GM21423 (cell line): ENCODE data around the gene METTL16.

Experiments
- ATAC-seq: cut with Tn5 transposase; IDR thresholded peaks from one replicate; pipeline ENCODE4 v1.9.1; 2021; ENCODE audit warnings: mild to moderate bottlenecking, moderate library complexity; ENCODE audit not compliant: unreplicated experiment

METTL16 gene

DNA sequence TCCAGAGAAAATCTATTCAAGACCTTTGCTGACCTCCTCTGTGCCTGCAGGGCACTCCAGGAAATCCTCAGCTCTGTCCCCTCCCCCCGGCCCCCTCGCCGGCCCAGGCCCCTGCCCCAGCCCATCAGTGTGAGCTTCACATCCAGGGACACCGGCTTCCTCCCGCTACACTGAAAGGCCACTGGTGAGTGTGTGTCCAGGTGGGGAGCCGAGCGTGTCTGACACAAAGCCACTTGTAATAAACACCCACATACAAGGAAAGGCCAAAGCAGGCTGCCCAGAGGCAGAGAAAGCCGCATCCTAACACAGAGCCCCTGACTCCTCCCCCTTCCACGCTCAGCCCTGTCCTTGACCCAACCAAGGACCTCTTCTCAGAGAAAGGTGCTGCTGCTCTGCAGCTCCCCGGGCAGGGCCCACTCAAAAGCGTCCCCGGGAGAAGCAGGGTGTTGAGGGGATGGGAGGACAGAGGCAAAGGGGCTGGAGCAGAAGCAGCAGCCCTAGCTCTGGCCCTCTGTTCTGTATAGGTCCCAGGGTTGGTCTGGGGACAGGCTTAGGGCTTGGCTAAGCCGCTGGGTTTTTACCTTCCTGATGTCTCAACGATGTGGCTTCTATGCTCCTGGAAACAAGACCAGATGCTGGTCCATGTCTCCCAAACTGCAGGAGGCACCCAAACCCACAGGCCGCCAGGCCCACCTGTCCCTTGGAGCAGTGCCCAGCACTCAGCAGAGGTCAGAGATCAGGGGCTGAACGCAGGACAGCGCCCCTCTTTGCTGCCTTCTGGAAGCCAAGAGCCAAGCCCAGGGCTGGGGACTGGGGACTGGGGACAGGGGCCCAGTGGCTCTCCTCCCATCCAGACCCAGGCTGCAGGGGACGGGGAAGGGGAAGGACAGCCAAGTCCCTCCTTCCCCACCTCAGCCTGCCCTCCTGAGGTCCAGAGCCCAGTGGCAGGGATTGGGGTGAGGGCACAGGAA, 126.2 kb downstream of the METTL16 start:
- ATAC-seq, result no peak

DNA sequence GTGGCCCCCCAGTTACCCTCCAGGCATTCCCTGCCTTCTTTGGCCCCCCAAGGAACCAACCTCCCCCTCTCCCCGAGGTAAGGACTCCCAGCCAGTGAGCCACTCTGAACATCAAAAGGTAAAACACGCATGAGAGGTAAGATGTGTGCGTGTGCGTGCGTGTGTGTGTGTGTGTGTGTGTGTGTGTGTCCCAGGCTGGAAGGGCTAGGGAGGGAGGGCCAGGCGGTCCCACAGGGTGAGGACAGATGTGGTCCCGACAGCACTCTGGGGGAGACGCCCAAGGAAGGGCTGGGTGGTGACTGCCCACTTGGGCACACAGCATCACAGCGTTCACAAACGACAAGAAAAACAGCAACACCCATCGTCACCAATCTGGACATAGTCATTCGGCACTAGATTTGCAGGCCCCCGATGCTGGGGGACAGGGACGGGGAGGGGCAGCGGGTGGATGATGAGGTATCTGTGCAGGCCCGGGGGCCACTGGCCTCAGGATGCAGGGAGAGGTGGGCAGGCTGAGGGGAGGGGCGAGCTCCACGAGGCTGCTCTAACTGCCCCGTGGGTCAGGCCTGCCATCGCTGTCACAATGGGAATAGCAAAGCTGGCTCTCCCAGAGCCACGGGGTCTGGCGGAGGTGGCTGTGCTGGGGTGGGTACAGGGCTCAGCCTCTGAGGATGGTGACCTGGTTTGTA, 127.1 kb downstream of the METTL16 start:
- ATAC-seq, result no peak

DNA sequence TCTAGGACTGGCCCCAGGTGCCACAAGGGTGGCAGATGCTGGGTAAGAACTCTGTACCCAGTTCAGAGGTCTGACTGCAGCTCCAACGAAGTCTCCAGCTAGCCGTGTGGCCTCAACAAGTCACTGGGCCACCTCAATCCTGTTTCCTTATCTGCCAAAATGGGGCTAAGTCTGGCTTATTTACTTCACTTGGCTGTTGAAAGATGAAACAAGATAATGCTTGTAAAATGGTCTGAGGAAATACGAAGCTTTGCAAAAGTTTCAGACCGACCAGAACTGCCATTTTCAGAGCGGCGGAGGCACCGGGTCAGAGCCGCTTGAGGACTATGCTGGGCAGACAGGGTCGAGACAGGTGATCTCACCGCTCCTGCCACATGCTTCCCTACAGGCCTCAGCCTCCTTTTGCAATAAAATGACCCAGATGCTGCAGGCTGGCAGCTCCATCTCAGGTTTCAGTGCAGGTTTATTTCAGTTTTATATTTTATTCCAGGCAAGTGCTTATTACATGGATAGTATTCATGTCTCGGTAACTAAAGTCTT, 128.0 kb downstream of the METTL16 start:
- no peak for ATAC-seq

DNA sequence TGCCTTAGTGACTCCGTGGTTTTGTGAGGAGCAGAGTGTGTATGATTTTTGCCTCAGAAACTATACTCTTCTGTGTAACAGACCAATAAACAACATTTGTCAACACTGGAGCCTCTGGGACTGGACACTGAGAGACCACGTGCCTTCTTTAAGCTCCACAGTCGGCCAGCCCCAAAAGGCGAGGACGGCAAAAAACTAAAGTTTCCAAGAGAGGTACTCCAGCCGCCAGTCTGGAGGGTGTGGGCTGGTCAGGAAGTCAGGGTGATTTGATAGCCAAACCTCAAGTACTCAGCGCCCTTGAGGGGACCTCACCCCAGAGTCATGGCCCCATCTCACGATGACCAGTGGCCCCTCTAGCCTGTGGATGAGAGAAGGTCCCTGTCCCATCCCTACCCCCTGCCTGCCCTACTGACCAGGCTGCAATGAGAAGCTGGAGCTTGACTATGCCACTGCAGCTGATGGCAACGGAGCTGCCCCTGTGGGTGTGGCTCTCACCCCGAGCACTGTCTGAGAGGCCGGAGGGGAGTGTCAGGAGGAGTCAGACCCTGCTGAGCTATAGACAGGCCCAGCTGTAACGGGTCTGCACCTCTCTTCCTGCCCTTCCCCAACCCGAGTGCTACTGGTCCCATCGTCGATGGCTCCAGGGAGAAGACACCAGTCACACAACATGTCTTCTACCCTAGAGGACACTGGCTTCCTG, 130.6 kb downstream of the METTL16 start:
- no peak for ATAC-seq

DNA sequence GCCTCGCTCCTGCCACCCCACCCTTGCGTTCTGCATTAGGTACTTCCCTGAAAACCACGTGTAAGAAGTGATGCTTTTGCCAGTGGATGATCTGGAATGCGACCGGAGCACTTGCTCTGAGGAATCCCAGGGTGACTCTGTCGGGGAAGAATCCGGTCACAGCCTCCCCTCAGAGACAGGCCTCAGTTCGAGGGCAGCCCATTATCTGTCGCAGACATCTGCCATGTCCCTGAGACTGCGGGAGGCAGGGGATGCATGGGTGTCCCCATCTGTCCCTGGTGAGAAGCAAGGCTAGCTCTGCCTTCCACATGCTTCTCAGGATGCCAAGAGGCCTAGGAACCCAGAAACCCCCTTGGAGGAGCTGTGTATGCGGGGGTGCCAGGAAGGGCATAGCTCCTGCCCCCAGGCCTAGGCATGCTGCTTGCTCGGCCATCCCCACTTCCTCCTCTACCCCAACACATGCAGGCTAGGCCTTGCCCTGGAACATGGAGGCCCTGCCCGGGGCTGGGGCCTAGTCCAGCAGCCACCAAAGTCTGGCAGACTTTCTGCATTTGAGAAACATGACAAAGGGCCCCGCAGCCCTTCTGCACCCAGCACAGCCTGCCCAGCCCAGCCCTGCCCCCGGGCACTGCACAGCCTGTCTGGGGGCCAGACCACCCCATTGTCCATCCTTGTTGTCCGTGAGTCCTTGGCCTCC, 131.3 kb downstream of the METTL16 start:
- no peak for ATAC-seq

DNA sequence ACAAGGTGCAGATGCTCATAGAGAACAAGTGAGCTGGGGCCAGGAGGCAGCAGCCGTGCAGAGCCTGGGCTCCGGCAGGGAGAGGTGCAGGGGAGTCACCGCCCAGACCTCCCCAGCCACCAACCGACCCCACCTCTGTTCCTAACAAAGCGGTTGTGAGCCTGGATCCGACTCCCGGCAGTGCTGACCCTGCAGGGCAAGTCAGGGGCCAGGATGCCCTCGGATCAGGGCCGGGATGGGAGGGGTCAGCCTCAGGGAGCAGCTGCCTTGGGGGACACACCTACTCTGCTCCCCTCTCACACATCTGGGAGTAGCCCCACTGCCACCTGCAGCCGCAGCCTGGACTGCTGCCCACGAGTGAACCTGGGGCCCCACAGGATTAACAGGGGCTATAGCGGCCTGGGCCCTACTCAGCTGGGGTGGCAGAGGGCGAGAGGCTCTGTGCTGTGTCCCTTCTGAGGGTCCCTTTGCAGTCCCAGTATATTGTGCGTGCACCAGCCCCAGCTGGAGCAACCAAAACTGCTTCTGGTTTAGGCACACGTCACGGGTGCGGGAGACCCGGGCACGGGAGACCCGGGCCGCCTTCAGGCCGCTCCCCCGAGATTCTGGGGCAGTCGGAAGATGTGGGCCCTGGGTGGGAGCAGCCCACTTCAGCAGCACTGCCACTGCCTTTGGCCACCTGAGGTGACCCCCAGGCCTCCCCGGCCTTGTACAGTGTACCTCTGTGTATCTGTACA, 132.0 kb downstream of the METTL16 start:
- ATAC-seq, result no peak

DNA sequence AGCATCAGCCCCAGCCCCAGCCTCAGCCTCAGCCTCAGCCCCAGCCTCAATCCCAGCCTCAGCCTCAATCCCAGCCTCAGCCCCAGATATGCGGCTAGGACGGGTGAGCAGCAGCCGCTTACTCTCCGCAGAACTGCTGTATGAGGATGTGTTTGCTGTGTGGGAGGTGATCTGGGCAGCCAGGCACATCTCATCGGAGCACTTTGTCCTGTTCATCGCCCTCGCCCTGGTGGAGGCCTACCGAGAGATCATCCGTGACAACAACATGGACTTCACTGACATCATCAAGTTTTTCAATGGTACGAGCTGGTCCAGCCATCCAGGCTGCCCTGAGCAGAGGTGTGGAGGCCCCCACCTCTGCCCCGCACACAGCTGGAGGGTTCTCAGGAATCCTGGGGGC, 132.8 kb downstream of the METTL16 start:
- no peak for ATAC-seq

DNA sequence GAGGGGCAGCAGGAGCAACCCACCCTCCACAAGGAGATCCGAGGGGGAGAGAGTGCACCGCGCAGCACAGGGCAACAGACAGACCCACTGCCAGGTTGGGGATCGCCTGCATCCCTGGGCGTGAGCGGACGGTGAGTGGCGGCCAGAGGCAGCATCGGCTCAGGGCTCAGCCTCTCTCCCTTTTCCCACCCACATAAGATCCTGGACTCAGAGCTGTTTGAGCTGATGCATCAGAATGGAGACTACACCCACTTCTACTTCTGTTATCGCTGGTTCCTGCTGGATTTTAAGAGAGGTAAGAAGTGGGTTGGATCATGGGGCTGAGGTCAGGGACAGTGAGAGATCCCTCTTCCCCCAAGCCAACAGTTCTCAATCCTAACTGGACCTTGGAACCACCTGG, 134.0 kb downstream of the METTL16 start:
- no peak for ATAC-seq

DNA sequence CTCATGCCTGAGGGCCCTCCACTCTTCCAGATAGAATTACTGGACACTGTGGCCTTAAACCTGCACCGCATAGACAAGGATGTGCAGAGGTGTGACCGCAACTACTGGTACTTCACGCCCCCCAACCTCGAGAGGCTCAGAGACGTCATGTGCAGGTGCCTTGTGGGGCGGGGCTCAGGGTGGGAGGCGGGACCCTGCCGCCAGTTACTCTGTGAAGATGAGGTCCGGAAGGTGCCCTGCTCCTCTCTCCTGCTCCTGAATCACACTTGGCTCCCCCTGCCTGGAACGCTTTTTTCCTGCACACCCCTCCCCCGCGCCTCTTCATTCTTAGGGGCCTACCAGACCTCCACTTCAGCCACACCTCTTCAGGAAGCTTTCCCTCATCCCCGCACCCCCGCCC, 135.6 kb downstream of the METTL16 start:
- ATAC-seq, result no peak

DNA sequence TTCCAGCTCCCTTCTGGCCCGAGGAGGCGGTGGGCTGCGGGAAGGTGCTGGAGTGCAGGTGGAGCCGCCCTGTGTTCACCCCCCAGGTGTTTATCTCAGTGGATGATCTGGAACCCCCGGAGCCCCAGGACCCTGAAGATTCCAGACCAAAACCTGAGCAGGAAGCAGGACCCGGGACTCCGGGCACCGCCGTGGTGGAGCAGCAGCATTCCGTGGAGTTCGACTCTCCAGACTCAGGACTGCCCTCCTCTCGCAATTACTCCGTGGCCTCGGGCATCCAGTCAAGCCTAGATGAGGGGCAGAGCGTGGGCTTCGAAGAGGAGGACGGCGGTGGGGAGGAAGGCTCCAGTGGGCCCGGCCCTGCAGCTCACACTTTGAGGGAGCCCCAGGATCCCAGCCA, 136.3 kb downstream of the METTL16 start:
- no peak for ATAC-seq

DNA sequence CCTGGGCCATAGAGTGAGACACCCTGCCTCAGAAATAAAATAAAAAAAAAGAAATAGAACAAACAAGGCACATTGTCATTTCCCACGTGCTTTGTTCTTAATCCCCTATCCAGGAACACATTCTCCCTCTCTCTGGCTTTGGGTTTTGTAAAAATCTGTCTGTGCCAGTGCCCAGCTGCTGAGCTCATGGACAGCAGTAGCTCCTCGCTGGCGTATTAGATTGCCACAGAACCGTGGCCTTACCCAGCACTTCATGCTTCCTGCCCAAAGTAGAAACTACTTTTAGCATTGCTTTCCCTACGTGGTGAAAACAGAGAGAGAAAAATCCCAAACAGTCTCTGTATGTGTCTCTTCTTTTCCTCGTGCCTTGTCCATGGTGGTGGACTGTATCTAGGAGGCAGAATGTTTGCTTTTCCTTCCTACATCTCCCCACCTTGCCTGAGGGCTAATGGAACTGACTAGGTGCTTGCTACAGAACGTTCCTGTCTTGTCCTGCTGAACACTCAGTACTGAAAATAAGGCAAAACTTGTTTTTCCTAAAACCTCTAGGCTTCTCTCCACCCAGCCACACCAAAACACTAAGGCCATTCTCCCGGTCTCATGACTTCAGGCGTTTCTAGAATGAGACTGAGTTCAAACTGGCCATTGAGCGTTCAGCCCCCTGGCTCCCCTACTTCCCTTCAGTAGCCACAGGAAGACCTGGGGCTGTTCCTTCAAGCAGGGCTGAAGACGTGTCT, 137.0 kb downstream of the METTL16 start:
- ATAC-seq, result no peak

DNA sequence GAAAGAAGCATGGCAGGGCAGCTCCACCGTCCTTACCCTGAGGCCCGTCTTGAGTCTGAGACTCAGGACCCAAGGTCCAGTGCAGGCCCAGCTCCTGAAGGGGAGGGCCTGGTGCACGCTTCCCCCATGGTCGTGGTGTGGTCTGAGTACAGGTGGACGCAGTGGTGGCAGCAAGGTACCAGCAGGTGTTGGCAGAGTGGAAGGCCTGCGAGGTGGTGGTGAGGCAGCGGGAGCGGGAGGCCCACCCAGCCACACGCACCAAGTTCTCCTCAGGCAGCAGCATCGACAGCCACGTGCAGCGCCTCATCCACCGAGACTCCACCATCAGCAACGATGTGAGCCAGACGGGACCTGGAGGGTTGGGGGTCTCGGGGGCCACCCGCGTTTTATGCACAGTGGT, 138.5 kb downstream of the METTL16 start:
- no peak for ATAC-seq

DNA sequence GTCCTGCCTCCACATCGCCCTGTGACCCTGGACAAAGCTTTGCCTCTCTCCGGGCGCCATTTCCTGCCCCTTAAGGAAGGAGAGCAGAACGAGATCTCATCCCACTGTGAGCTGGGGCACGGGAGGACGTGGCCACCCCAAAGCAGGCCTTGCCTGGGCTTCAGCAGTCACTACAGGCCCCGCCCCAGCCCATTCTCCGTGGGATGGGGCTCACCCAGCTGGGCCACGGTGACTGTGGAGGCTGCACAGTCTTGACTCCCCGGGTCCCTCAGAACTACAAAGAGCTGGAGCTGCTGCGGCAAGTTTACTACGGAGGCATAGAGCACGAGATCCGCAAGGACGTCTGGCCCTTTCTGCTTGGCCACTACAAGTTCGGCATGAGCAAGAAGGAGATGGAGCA, 139.0 kb downstream of the METTL16 start:
- no peak for ATAC-seq

DNA sequence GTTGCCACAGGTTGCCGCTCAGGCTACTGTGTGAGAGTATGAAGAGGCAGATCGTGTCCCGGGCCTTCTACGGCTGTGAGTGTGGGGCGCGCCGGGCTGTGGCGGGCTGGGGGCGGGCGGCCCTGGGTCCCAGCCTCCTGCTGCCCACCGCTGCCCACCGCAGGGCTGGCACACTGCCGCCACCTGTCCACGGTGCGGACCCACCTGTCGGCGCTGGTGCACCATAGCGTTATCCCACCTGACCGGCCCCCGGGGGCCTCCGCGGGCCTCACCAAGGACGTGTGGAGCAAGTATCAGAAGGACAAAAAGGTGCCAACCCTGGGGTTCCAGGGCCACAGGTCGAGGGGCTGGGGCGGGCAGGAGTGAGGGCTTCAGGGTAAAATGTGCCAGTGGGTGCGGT, 139.5 kb downstream of the METTL16 start:
- ATAC-seq, result no peak

DNA sequence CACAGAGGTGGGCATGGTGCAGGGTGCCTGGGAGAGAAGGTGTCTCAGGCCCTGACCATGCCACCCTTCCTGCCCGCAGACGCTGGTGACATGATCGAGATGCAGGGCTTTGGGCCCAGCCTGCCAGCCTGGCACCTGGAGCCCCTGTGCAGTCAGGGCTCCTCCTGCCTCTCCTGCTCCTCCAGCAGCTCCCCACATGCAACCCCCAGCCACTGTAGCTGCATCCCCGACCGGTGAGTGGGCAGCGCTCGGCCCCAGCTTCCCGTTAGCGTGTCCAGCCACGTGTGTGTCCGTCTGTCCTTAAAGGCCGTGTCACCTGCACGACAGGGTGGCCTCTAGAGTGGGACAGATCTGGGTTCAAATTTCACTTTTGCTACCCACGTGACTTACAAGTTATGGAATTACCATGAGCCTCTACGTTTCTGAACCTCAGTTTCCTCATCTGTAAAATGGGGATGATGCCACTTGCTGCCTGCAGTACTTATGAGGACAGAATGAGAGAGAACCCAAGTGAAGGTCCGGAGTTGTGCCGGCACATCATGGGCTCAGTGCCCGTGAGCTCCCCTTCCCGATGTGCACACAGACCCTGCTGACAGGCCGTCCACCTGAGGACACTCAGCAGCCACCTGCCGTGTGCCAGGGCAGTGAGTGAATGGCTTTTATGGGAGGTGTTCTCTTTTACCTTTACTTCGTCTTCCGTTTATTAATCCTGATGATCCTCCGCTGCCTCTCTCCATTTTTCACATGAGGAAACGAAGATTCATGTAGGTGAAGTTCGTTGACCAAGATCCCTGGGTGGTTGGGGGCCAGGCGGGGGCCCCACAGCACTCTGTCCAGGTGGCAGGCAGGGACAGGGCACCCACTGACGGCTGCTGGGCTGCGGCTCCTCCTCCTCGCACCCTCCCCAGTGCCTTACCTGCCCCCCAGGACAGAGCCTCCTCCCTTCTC, 140.2 kb downstream of the METTL16 start:
- ATAC-seq, result no peak

DNA sequence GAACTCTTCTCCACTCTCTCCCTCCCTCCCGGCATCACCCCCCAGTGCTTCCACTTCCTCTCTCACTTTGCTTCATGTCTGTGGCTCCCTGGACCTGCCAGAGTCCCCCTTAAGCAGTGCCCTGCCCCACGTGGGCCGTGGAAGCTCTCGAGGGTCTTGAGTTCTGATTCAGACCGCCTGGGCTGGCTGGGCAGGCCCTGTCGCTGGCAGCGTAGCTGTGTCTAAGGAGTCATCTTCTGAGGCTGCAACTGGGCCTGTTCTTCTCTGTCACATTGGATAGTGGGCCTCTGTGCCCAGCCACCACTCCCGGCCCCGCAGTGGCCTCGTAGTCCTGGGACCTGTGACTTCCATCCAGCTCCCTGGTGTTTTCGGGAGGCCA, 141.5 kb downstream of the METTL16 start:
- no peak for ATAC-seq

DNA sequence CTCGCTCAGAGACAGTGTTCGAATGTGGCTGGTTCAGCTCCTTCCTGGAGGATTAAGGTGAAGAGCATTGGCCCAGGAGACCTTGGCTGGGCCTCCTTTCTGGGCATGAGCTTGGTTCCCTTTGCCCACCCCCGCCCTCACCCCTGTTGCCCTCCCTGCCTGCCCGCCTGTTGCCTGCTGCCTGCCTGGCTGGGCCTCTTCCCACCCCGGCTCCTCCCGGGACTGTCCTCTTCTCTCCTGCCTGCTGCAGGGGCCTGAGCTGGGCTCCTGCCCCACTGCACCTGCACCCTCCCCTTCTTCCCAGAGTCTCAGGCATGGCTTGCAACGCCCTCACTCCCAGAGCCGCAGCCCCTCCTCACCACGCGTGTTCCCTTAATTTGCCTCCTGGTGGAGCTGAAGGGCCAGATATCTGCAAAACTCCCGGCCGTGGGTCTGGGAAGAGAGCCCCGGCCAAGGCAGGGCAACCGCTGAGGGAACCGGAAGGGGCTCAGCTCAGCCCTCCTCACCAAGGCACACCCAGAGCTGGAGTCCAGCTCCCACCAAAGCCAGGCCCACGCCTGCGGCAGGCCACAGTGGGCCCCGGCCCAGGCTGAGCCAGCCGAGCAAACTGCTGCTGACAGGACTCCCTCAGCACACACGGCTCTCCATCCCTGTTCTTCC, 142.0 kb downstream of the METTL16 start:
- no peak for ATAC-seq

DNA sequence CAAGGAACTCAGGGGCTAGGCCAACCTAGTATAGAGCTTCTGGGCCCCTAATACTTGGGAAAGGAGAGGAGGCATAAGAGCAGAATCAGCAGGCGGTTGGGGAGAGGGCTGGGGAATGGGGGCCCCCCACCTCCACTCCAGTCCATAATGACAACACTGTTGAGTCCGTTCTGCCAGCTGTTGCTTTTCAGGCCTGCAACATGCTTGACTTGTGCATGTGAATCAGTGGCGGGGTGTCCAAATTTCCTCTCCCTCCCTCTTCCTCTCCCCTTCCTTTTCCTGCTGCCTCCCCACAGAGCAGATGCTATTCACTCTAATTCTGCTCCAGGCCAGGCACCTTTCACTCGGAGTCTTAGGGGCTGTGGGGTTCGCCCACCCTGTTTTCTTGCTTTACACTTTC, 142.6 kb downstream of the METTL16 start:
- no peak for ATAC-seq
